Neural cell (in vitro differentiated cells): ENCODE results near the gene LCN9. TPM values are rescaled to one million over a fixed set of nuclear protein-coding genes. Genes with fewer than 3 reads are reported as not detected.
"Not testable (repeated sequence)": the region's sequence is repeated elsewhere in the genome, so short reads cannot be mapped to it uniquely, and the experiment has no call there.

Experiments used
- H2AFZ ChIP-seq: fragments of 200-600, 300-800 bp; sonication (generic), shearing (Covaris generic); 2 replicates; pipeline ENCODE4 v1.6.0; 2014; ENCODE audit warnings: low read depth, mild to moderate bottlenecking, antibody characterized with exemption, low read length, moderate library complexity
- H3F3A ChIP-seq: fragments of 200-600 bp; shearing (Covaris generic); 2 replicates; pipeline ENCODE4 v1.6.1; 2016; ENCODE audit warnings: mild to moderate bottlenecking, moderate library complexity, mixed read lengths, antibody characterized with exemption, low read length; ENCODE audit not compliant: insufficient read depth, poor library complexity, severe bottlenecking
- H3K27ac ChIP-seq: fragments of 200-600, 300-800 bp; sonication (generic), shearing (Covaris generic); 2 replicates; pipeline ENCODE4 v1.5.1; 2014; ENCODE audit warnings: mild to moderate bottlenecking, low read length, moderate library complexity
- H3K27me3 ChIP-seq: fragments of 300-800, 200-600 bp; sonication (generic), shearing (Covaris generic); 2 replicates; pipeline ENCODE4 v1.6.0; 2014; ENCODE audit warnings: mild to moderate bottlenecking, low read depth, low read length, moderate library complexity; ENCODE audit not compliant: insufficient read depth
- H3K36me3 ChIP-seq: fragments of 300-800, 200-600 bp; sonication (generic), shearing (Covaris generic); 2 replicates; pipeline ENCODE4 v1.5.1; 2014; ENCODE audit warnings: mild to moderate bottlenecking, antibody characterized with exemption, low read length, moderate library complexity; ENCODE audit not compliant: insufficient read depth
- H3K4me2 ChIP-seq: fragments of 300-800, 200-600 bp; sonication (generic), shearing (Covaris generic); 2 replicates; pipeline ENCODE4 v1.6.0; 2014; ENCODE audit warnings: mild to moderate bottlenecking, low read length
- H3K4me3 ChIP-seq: fragments of 300-800, 200-600 bp; sonication (generic), shearing (Covaris generic); 2 replicates; pipeline ENCODE4 v1.5.1; 2014; ENCODE audit warnings: mild to moderate bottlenecking, low read length, moderate library complexity
- H3K79me2 ChIP-seq: fragments of 200-600 bp; shearing (Covaris generic); replicated peaks from 2 replicates; pipeline ENCODE4 v1.6.0; 2014; ENCODE audit warnings: mild to moderate bottlenecking, low read length, moderate library complexity; ENCODE audit not compliant: insufficient read depth
- H3K9ac ChIP-seq: fragments of 300-800, 200-600 bp; sonication (generic), shearing (Covaris generic); 2 replicates; pipeline ENCODE4 v1.6.1; 2016; ENCODE audit warnings: mild to moderate bottlenecking, low read length, mixed read lengths
- H3K9me2 ChIP-seq: fragments of 200-600 bp; shearing (Covaris generic); 2 replicates; pipeline ENCODE4 v1.6.1; 2016; ENCODE audit warnings: mild to moderate bottlenecking, low read length, mixed read lengths; ENCODE audit not compliant: insufficient read depth
- H3K9me3 ChIP-seq: fragments of 200-600, 300-800 bp; sonication (generic), shearing (Covaris generic); 2 replicates; pipeline ENCODE4 v1.6.1; 2016; ENCODE audit warnings: mild to moderate bottlenecking, mixed run types, low read length, moderate library complexity, mixed read lengths
- H4K20me1 ChIP-seq: fragments of 200-600 bp; shearing (Covaris generic); 2 replicates; pipeline ENCODE4 v1.6.1; 2016; ENCODE audit warnings: mild to moderate bottlenecking, mixed run types; ENCODE audit not compliant: insufficient read depth
- EP300 ChIP-seq: fragments of 450-650 bp; conservative IDR thresholded peaks from 2 replicates; pipeline ENCODE4 v1.6.1; 2014; ENCODE audit warnings: antibody characterized with exemption, mild to moderate bottlenecking, moderate library complexity; ENCODE audit not compliant: poor library complexity, severe bottlenecking
- EZH2 ChIP-seq: fragments of 200-600, 300-800 bp; shearing (Covaris generic), sonication (generic); IDR thresholded peaks from 2 replicates; pipeline ENCODE4 v1.6.1; 2014; ENCODE audit warnings: antibody characterized with exemption, low read length, borderline replicate concordance, mild to moderate bottlenecking; ENCODE audit not compliant: insufficient read depth, poor library complexity, severe bottlenecking
- MXI1 ChIP-seq: fragments of 450-650 bp; conservative IDR thresholded peaks from 2 replicates; pipeline ENCODE4 v1.6.1; 2014; ENCODE audit warnings: antibody characterized with exemption, mild to moderate bottlenecking; ENCODE audit not compliant: poor library complexity, severe bottlenecking
- POLR2AphosphoS5 ChIP-seq: IDR thresholded peaks from 2 replicates; pipeline ENCODE4 v1.6.1; 2012
- RAD21 ChIP-seq: fragments of 450-650 bp; conservative IDR thresholded peaks from 2 replicates; pipeline ENCODE4 v1.6.1; 2014; ENCODE audit warnings: antibody characterized with exemption, mild to moderate bottlenecking, moderate library complexity
- REST ChIP-seq: IDR thresholded peaks from 2 replicates; pipeline ENCODE4 v1.6.1; 2012; ENCODE audit warnings: borderline replicate concordance
- SMC3 ChIP-seq: fragments of 450-650 bp; conservative IDR thresholded peaks from 2 replicates; pipeline ENCODE4 v1.6.1; 2014; ENCODE audit warnings: antibody characterized with exemption, mild to moderate bottlenecking, moderate library complexity; ENCODE audit not compliant: poor library complexity
- TAF1 ChIP-seq: IDR thresholded peaks from 2 replicates; pipeline ENCODE4 v1.6.1; 2012; ENCODE audit warnings: low read depth
- polyA plus RNA-seq: library from polyadenylated mRNA; depleted of rRNA; stranded (reverse); fragments of >200 nt; gene quantifications from 2 replicates; pipeline ENCODE4 v1.2.3, GENCODE V29; 2014
- TF ChIP-seq, protein P1 (sequence below): fragments of 450-650 bp; IDR thresholded peaks from 2 replicates; pipeline ENCODE4 v1.5.1; 2014; ENCODE audit warnings: antibody characterized with exemption, mild to moderate bottlenecking, moderate library complexity; ENCODE audit not compliant: poor library complexity, severe bottlenecking

The LCN9 gene
- polyA plus RNA-seq, 1 donor from 2014 or later = 2.5 TPM

- Histone ChIP-seq H3K4me3 (no peak overlapping the region), H3K79me2 (no peaks in the 10 kb centered on the region), H3F3A (no peaks in the 10 kb centered on the region), H3K36me3 (no peaks in the 10 kb centered on the region), H3K4me2 (no peak overlapping the region), H3K9me2 (no peaks in the 10 kb centered on the region), H3K9ac (no peak overlapping the region), H2AFZ (no peak overlapping the region), H3K27ac (no peak overlapping the region), H4K20me1 (no peaks in the 10 kb centered on the region), H3K9me3 (peaks cover 4% of the 10 kb centered on the region), H3K27me3 (no peaks in the 10 kb centered on the region)
- TF ChIP-seq MXI1 (no peak), REST (no peak), SMC3 (no peak), TAF1 (no peak), POLR2AphosphoS5 (no peak), RAD21 (no peak), EP300 (no peak), EZH2 (no peak)
- TF ChIP-seq, protein P1, sequence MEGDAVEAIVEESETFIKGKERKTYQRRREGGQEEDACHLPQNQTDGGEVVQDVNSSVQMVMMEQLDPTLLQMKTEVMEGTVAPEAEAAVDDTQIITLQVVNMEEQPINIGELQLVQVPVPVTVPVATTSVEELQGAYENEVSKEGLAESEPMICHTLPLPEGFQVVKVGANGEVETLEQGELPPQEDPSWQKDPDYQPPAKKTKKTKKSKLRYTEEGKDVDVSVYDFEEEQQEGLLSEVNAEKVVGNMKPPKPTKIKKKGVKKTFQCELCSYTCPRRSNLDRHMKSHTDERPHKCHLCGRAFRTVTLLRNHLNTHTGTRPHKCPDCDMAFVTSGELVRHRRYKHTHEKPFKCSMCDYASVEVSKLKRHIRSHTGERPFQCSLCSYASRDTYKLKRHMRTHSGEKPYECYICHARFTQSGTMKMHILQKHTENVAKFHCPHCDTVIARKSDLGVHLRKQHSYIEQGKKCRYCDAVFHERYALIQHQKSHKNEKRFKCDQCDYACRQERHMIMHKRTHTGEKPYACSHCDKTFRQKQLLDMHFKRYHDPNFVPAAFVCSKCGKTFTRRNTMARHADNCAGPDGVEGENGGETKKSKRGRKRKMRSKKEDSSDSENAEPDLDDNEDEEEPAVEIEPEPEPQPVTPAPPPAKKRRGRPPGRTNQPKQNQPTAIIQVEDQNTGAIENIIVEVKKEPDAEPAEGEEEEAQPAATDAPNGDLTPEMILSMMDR = no peak
Measured at GRCh38 chr9:135632841-135633240, 30.3 kb upstream of the LCN9 start.

GRCh38 chr9:135636930-135637530, 26.1 kb upstream of the LCN9 start:
- not testable (repeated sequence) for H4K20me1 ChIP-seq, H3K9me2 ChIP-seq

GRCh38 chr9:135639196-135639595, 23.9 kb upstream of the LCN9 start, which contains the start of gene GLT6D1:
Gene GLT6D1 (minus strand): TSS chr9:135639540. CDS start chr9:135639187, 353 bp downstream.
- H3K4me3 ChIP-seq = no peak within 1 kb of the TSS
- no peaks in the 10 kb centered on the region for H4K20me1 ChIP-seq
- H3F3A ChIP-seq = no peaks in the 10 kb centered on the region
- H3K9me2 ChIP-seq = no peaks in the 10 kb centered on the region
- TF ChIP-seq TAF1 = no peak
- TF ChIP-seq EP300 = no peak
- TF ChIP-seq SMC3 = no peak
- TF ChIP-seq REST = no peak
- TF ChIP-seq POLR2AphosphoS5 = no peak
- TF ChIP-seq, protein P1 = no peak
- TF ChIP-seq RAD21 = no peak
- no peak for TF ChIP-seq MXI1
- TF ChIP-seq EZH2 = no peak
- H3K9me3 ChIP-seq = peaks cover 4% of the 10 kb centered on the region
- H3K79me2 ChIP-seq = no peaks in the 10 kb centered on the region
- H3K27ac ChIP-seq = no peak within 1 kb of the TSS
- no peak within 1 kb of the TSS for H3K4me2 ChIP-seq
- no peak within 1 kb of the TSS for H3K9ac ChIP-seq
- H3K36me3 ChIP-seq = no peaks in the 10 kb centered on the region
- no peaks in the 10 kb centered on the region for H3K27me3 ChIP-seq
- no peak within 1 kb of the TSS for H2AFZ ChIP-seq

More at GRCh38 chr9:135636930-135637530, 26.1 kb upstream of the LCN9 start:
- not testable (repeated sequence) for H3K9ac ChIP-seq, H3K36me3 ChIP-seq, H3F3A ChIP-seq, H3K79me2 ChIP-seq, H3K4me2 ChIP-seq, H2AFZ ChIP-seq, H3K27me3 ChIP-seq, H3K27ac ChIP-seq, H3K4me3 ChIP-seq, H3K9me3 ChIP-seq
